Body of pancreas (tissue), 4 donors: ENCODE data around the gene CCNL1.

Source experiments
- POLR2A ChIP-seq, 3 donors: fragments of 450-650 bp; IDR thresholded peaks; one replicate each; pipeline ENCODE4 v1.6.1; 2016; ENCODE audit warnings: antibody characterized with exemption in 3 of 3, mild to moderate bottlenecking in 2 of 3
- TF ChIP-seq, protein P1 (sequence below), 7 experiments: fragments of 450-650 bp in 4 of 7; fragments of 200-600 bp in 3 of 7; sonication (generic) in 3 of 7; IDR thresholded peaks; one replicate each; pipeline ENCODE4 v1.5.1; 2016 to 2019; ENCODE audit warnings: antibody characterized with exemption in 7 of 7

DNA sequence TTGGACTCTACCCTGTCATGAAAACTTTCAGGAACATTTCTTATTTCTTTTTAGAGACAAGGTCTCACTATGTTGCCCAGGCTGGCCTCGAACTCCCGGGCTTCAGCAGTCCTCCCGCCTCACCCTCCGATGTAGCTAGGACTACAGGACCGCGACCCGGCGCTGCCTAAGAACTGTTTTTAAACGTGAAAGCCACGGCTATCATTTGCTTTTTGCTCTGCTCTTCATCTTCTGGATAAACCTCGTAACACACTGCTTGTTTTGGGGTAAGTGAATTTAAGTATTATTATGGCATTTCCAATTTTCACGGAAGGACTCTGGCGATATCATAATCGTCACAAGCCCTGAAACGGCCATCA, 14.3 kb upstream of the CCNL1 start:
- TF ChIP-seq, protein P1, sequence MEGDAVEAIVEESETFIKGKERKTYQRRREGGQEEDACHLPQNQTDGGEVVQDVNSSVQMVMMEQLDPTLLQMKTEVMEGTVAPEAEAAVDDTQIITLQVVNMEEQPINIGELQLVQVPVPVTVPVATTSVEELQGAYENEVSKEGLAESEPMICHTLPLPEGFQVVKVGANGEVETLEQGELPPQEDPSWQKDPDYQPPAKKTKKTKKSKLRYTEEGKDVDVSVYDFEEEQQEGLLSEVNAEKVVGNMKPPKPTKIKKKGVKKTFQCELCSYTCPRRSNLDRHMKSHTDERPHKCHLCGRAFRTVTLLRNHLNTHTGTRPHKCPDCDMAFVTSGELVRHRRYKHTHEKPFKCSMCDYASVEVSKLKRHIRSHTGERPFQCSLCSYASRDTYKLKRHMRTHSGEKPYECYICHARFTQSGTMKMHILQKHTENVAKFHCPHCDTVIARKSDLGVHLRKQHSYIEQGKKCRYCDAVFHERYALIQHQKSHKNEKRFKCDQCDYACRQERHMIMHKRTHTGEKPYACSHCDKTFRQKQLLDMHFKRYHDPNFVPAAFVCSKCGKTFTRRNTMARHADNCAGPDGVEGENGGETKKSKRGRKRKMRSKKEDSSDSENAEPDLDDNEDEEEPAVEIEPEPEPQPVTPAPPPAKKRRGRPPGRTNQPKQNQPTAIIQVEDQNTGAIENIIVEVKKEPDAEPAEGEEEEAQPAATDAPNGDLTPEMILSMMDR (IDR thresholded peaks at IDR 0.05): no peak
- TF ChIP-seq POLR2A (IDR thresholded peaks at IDR 0.05): no peak
